Measurements from ENCODE around the gene ANTKMT.

ANTKMT gene

DNA sequence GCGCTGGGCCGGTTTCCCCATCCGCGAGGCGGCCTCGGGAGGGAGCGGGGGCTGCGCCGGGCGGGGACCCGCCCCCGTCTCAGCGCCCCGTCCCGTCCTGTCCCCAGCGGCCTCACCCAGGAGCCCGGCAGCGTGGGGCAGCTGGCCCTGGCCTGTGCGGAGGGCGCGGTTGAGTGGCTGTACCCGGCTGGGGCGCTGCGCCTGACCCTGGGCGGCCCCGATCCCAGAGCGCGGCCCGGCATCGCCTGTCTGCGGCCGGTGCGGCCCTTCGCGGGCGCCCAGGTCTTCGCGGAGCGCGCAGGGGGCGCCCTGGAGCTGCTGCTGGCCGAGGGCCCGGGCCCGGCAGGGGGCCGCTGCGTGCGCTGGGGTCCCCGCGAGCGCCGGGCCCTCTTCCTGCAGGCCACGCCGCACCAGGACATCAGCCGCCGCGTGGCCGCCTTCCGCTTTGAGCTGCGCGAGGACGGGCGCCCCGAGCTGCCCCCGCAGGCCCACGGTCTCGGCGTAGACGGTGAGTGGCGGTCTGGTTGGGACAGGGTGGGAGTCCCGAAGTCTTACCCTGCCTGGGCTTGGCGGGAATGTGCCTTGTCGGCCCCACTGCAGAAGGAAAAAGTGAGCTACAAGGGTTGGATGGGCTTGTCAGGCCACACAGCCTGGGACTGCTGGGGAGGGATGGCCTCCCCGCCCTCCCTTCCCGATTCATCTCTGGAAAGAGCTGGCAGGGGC is 5.3 kb upstream of the ANTKMT start:
- DNase-seq = no peak

DNA sequence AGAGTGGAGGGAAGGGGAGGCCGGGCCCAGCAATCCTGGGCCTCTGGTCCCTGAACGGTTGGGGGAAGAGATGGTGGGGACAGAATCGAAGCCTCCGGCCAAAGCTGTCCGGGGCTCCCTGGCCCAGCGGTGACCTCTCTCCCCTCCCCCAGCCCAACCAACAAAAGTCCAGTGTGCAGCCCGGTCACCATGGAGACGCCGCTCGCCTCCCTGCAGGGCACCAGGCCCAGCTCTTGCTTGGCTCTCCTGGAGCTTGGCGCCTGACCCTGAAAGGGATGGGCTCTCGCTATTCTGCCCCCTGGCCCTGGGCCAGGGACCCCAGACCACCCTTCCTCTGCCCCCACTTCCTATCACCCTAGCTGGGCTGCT is 4.8 kb upstream of the ANTKMT start:
- no peak for DNase-seq

DNA sequence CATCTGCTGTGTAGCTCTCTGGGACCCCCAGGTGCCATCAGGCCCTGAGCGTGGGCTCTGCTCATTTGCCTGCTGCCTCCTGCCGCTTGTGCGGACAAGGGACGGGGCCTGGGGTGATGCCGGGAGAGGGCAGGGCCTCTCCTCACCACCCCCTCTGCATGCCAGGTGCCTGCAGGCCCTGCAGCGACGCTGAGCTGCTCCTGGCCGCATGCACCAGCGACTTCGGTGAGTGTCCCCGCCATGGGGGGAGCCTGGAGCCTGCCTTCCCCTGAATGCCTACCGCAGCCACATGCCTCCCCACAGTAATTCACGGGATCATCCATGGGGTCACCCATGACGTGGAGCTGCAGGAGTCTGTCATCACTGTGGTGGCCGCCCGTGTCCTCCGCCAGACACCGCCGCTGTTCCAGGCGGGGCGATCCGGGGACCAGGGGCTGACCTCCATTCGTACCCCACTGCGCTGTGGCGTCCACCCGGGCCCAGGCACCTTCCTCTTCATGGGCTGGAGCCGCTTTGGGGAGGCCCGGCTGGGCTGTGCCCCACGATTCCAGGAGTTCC is 4.1 kb upstream of the ANTKMT start:
- DNase-seq = no peak

DNA sequence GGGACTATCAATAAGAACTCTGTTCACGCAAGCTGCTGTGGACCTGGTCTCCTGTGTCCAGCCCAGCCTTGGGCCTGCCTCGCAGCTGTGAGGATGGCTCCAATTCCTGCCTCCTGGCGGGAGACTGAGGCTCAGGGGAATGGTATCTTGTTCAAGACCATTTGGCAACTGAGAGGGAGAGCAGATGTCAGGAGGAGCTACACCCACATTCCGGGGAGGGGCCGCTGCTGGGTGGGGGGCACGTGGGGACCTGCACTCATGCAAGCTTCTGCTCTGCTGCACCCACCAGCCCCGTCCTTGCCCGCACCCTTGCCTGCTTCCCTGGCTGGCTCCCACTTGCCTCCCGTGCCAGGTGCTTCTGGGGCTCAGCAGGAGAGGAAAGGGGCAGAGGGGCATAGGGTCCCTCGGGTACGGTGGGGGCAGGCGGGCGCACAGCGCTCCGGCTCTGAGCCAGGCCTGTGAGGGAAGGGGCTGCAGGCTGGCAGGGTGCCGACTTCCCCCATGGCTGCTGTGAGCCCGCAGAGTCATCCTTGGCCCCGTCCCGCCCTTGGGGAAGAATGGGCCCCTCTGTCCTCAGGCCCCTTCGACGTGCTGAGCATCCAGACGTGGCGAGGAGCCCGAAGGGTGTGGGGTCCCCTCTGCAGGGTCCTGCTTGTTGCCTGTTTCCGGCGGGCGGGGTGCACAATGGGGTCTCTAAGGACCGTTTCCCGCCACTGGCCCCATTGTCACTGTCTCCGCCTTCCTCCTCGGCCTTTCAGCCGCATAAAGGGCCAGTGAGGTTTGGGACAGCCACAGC is 3.3 kb upstream of the ANTKMT start:
- no peak for DNase-seq

DNA sequence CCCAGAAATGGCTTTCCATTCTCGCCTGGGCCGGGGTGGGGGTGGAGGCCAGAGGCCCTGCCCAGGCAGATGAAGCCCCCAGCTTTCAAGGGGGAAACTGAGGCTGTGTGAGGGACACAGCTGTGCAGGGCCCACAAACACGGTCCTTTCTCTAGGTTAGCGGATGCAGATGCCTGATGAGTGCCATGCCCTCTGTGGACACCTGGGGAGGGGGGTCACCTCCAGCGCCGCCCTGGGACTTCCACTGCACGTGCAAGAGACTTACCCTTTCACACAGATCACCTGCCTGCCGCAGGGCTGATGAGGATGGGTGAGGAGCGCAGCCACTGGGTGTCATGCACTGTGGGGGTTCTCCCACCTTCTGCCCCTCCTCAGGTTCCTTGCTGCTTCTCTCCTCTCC is 2.6 kb upstream of the ANTKMT start:
- no peak for DNase-seq

DNA sequence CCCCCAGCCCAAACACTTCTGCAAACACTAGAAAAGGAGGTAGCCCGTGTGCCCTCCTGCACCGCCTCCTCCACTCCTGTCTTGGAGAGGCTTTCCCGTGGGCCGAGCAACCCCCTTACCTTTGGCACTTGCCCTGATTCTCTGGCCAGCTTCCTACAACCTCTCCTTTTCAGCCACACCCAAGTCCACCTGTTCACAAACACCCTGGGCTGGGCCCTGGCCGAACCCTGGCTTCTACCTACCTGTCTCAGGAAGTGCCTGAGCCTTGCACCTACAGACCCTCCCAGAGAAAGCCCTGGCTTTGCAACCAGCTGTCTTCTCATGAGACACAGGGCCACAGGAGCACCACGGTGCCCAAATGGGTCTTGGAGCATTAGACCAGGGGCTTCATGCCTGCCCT is 2.0 kb upstream of the ANTKMT start:
- DNase-seq = no peak

DNA sequence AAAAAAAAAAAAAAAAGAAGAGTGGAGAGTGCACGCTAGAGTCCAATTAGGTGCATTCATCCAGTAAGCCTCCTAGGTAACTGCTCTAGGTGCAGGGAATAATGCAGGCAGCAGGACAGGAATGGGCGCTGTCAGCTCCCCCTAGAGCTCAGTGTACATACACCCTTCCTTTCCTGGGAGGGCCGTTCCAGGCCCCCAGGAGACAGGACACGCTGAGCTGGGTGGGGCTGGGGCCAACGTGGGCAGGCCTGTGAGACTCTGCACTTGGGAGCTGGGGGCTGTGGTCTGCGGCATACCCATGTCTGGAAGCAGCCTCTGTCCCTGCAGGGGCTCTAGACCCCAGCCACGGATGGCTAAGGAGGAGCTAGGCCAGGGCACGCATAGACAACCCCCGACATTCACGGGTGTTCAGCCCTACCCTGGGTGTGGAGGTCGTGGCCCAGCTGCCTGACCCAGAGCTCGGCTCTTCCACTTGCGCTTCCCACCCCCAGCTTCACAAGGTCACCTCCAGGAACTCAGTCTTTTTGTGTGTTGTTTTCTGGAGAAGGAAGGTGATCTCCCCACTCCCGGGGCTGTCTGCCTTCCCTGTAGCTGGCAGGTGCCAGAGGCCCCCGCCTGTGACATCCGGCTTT is 1.0 kb upstream of the ANTKMT start:
- DNase-seq = peak in 1 of 2 experiments; percentile 45

DNA sequence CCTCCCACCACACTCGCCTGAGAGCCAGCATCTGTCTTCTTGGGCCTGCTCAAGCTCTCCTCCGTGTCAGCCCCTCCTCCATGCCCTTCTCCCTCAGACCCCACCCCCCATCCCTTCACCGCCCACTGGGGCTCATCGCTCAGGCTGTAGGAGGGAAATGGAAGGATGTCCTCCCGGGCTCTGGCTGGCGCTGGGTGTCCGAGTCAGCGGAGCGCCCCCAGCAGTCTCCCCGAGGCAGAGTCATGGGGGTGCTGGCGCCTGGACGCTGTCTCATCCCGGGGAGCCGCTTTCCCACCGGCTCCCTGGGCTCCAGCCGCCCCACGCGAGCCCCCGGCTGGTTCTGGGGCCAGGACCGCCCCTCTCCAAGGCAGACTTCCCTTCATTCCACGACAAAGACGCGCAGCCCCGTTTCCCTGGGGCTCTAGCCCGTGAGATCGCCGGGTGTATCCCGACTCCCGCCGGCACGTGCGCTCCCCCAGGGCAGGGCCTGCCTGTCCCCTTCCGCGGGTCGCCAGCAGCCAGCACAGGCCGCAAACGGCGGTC is 428 bp upstream of the ANTKMT start:
- DNase-seq = peak; percentile 65 to 74

DNA sequence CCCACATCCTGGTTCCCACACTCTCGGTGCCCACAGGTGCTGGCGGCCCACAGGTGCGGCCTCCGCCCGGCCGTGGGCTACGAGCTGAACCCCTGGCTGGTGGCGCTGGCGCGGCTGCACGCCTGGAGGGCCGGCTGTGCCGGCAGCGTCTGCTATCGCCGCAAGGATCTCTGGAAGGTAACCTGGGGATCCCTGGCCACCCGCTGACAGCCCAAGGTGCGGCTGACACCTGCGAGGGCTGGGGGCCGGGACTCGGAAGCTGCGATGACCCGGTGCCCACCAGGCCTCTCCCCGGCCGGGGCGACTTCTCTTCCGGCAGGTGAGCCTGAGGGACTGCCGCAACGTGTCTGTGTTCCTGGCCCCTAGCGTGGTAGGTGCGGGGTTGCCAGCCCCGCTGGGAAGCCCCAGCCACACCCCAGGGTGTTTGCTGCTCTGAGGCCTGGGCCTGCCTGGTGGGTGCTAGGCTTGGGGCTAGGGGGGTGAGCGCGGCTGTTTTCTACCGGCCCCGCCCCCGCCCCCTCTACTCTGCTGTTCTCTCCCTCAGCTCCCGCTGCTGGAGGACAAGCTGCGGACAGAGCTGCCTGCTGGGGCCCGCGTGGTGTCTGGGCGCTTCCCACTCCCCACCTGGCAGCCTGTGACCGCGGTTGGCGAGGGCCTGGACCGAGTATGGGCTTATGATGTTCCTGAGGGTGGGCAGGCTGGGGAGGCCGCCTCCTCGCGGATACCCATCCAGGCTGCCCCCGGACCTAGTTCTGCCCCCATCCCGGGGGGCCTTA is 1.0 kb downstream of the ANTKMT start:
- DNase-seq = peak in 1 of 2 experiments; percentile 18

DNA sequence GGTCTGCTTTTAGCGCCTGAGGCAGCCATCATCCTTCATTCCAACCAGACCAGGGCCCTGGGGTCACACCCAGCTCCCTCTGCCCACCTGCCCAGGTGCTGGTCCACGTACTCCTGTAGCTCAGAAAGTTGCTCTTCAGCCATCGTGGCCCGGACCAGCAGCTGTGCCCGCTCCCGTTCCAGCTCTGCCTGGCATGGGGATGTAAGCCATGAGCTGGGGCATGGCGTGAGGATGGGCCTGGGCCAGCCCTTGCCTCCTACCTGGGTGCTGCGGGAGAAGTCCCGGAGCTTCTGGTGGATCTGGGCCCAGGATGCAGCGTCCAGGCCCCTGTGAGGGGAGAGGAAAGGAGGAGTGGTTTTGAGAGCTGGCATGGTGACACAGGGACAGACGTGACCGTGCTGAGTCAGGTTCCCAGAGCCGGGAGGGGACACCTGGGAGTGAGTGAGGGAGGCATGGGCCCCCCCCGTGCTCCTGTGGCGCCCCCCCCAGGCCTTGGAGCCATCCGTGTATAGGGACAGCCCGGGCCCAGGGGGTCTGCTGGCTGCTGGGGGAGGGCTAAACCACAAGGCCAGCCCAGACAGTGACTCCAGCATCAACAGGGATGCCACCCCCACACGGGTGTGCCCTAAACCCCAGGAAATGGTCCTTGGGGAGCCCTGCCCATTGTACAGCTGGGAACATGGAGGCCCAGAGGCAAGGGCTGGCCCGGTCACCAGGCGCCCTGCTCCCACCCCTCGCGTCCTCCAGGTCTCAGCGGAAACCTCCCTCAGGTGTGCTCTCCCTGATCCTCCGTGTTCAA is 2.1 kb downstream of the ANTKMT start:
- DNase-seq = no peak

DNA sequence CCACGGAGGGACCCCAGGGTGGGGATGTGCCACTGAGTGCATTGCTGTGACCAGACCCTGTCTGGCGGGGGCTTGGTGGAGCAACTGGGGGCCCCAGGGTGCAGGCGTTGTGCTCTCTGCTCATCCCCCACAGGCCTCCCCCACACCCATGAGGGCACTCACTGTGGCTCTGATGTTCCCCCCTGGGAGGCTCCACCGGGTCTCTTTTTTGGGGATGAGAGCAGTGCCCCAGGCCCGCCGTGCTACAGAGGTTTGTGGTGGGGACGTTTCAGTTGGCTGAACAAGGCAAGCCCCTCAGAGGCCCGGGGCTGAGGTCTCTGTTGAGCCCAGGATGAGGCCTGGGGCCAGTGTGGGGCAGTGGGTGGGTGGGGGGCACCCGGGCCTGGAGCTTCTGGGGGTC is 2.7 kb downstream of the ANTKMT start:
- no peak for DNase-seq

DNA sequence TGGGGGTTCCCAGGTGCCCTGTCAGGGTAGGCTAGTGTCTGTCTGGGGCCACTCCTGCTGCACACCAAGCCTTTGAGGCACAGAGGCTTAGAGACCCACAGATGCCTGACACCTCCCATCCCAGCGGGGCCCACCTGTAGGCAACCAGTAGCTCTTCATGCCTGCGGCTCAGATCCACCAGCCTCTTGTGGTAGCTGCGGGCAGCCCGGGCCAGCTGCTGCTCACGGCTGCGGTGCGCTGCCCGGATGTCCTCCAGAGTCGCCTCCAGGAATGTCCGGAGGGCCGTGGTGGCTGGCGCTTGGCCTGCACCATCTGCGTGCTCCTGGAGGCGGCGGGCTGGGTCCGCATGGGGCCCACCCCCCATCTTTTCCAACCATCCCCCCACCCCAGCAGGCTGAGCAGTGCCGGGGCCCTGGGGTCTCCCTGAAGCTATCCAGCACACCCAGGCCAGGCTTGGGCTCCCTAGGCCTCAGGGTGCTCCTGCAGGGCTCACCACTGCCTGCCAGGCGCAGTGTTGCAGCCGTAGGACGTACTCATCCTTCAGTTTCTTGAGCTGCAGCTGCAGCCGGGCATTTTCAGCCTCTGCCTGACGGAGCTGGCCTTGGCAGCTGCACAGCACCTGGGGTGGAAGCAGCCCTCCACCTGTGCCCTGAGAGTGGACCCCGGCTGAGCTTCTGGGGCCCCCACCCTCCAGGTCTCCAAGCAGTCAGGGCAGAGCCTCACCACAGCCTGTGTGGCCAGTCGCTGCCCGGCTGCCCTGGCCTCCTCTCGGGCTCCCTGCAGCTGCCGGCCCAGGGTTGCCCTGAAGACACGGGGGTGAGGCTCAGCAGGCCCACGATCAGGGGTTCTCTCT is 3.5 kb downstream of the ANTKMT start:
- DNase-seq = no peak

DNA sequence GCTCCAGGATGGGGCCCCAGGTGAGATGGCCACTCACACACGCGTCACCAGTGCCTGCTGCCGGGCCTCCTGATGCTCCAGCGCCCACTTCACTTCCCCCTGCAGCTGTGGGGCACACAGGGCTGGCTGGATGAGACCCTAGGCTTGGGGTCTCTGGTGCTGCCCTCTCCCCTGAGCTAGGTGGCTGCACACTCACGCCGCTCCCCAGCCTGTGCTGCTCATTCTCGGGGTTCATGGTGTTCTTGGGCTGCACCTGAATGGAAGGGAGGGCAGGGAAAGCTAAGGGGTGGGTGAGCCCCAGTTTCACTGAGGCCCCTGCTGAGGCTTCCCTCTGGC is 4.1 kb downstream of the ANTKMT start:
- no peak for DNase-seq

DNA sequence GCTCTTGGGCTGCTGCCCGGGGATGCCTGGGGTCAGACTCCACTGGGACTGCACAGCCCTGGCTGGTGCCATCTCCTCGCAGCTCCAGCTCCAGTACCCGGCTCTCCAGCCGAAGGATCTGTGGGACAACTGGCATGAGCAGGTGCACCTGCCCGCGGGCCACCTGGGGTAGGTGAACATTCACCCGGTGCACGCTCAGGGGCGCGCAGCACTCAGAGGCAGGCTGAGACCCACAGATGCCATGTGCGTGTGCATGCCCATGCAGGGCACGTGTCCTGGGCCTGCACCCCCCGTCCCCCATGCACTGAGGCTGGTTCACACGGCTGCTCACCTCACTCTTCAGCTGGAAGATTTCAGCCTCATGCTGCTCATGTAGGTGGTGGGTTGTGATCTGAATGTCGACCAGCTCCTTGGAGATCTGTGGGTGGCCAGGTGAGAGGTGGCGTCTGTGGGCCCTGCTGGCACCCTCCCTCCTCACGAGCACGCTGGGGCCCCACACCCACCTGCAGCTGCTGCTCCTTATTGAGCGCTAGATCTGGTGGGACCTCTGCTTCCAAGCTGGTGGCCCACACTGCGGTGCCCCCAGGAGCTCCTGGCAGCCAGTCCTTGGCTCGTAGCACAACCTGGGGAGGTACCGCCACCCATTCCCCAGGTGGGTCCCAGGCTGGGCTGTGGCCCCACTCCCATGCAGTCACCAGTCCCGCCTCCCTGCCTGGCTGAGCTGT is 4.7 kb downstream of the ANTKMT start:
- no peak for DNase-seq

DNA sequence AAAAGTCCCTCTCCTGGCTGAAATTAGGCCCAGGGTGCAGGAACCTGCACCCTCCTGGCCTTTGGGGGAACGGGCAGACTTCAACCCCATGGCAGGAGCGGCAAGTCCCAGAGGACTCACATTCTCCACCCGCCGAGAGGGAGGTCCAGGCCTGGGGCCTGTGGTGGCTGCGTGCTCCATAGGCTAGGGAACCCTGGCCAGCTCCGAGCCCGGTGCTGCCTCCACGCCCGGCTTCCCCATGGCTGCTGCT is 5.2 kb downstream of the ANTKMT start:
- no peak for DNase-seq

DNA sequence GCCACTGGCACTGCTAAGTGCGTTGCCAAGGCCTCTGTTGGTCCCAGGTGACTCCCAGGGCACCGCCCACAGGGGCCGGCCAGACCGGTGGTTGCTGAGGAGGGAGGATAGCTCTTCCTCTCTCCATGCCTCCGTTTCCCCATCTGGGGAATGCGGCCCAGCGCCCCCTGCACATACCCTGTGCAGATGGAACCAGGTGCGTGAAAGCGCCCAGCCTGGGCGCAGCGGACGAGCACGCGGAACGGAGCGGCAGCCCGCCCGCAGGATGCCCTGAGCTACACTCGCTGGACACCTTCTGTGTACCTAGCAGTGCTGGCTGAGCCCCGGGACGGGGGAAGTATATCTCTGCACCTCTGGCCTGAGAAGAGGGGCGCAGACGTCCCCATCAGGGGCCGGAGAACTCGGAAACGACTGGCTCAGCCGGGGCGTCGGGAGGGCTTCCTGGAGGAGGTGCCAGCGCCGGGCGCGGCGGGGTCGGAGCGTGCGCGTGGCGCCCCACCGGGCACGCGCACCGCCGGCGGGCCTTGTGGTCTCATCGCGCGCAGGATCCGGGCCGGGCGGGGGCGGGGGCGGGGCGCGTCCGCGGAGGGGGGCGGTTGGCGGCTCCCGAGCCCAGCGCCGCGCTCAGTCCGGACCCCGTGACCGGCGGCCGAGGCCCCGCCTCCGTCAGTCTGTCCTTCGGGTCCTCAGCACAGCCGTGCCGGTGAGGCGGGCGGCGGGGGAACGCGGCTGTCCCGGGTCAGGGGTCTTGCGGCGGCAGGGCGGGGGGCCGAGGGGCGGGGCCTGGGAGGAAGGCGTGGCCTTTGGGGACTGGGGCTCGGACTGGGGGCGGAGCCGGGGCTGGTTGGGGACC is 5.7 kb downstream of the ANTKMT start, which contains the start of the genes CCDC78 and HAGHL:
Gene CCDC78 (minus strand): TSS at position 6 of the 853 bp plus-strand sequence. CDS start 76 bp downstream, outside the sequence.
Gene HAGHL (plus strand): TSS at position 669 of the 853 bp plus-strand sequence. CDS start 404 bp downstream, outside the sequence.
- DNase-seq = peak in 1 of 2 experiments; percentile 33

DNA sequence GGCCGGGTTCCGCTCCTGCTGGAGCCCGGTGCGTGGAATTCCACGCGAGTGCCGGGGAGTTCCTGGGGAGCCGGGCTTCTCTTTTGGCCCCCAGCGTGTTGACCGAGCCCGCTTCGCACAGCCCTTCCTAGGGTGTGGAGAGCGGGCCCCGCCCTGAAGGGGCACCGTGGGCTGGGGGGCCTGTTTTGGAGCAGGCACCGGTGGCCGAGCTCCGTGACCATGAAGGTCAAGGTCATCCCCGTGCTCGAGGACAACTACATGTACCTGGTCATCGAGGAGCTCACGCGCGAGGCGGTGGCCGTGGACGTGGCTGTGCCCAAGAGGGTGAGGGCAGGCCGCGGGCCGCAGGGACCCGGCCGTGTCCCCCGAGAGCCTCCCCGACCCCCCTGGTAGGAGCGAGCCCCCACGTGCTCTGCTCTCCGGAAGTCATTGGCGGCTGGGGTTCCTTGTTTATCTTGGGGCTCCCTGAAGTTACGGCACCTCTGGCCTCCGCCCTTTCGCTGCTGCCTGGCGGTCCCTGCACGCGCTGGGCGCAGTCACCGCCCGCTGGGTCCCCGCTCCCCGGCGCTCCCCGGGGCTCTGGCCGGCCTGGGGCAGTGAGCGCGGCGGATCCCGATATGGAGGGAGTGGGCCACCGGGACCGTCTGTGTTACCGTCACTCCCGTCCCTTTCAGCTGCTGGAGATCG is 6.5 kb downstream of the ANTKMT start:
- DNase-seq = no peak

DNA sequence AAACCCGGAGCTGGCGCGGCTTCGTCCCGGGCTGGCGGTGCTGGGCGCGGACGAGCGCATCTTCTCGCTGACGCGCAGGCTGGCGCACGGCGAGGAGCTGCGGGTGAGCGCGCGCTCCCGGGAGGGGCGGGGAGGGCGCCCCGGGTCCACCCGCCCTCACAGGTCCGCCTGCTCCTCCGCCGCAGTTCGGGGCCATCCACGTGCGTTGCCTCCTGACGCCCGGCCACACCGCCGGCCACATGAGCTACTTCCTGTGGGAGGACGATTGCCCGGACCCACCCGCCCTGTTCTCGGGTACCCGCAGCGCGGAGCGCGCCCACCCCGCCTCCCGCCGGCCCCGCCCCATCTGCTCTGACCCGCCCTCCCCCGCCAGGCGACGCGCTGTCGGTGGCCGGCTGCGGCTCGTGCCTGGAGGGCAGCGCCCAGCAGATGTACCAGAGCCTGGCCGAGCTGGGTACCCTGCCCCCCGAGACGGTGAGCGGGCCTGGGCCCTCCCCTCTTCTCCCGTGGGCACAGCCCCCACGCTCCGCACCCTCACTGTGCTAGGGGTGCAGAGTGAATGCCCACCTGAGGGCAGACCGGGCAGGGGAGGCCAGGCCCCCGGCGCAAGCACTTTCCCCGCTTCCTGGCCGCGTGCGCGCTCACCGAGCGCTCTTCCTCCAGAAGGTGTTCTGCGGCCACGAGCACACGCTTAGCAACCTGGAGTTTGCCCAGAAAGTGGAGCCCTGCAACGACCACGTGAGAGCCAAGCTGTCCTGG is 7.4 kb downstream of the ANTKMT start:
- DNase-seq = peak; percentile 72 to 84
